ENCODE measurements around the gene ZNF474.

DNA sequence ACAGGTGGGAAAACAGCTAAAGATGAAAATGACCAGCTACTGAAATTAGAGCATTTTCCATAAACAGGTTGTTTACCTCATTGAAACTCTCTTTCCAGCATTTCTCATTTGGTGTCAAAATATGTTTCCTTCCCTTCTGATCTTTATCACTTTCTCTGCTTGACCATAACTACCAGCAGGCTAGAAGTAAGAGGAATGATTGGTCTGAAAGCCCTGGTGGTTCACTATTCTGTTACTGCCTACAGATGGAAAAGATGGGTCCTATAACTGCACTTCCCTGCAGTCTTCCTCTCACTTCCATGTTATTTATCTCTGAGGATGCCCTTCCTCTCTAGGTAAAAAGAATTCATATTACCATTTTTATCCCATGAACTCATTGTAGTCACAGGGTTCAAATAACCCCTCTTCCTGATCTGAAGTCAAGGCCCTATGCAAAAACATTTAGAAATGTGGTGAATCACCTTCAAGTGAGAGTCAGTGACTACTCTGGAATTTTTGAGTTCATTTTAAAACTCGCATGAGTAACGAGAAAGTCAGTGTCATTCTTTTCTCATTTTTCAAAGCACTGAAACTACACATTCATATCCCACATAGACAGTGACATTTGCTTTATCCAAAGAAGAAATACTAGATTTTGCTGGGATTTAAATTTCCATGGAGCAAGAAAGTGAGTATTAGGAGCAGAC is 51.7 kb downstream of the ZNF474 start:
- TF ChIP-seq CTCF (conservative IDR thresholded peaks at IDR 0.05; ENCODE audit: low read depth, low read length), result no peak
- no peak for TF ChIP-seq EZH2phosphoT487 (IDR thresholded peaks at IDR 0.05; ENCODE audit: borderline replicate concordance, low read length)
- no peak for TF ChIP-seq EZH2 (IDR thresholded peaks at IDR 0.05; ENCODE audit: low read length, unreplicated experiment)

Measured in PC-3 (cell line).